ENCODE data around the gene ANO5.
"Not testable (repeated sequence)": the region's sequence is repeated elsewhere in the genome, so short reads cannot be mapped to it uniquely, and the experiment has no call there.

The ANO5 gene

DNA sequence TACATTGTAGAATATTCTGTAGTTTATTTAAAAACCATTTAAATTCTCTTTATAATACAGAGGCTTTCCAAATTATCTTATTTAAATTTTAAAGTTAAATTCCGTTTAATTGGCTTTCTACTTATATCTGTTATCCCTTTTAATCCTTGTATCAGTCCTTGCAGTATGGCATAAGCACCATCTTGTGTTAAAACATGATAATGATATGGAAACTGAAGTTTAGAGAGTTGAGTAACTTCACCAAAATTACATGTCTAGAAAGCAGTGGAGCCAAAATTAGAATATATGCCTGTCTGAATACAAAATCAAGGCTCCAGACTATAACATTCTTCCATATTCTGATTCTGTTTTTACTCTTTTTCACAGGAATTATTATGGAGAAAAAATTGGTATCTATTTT lies 57.0 kb downstream of the ANO5 start:
- no peak overlapping the region for H3K4me3 ChIP-seq (ENCODE audit: low read depth, low read length)
- DNase-seq (ENCODE audit: low read depth, low spot score): no peak
- in situ Hi-C loops (cut with HindIII; ENCODE audit: low sequenced_read_pairs): no loop called here
- TF ChIP-seq, protein P1, sequence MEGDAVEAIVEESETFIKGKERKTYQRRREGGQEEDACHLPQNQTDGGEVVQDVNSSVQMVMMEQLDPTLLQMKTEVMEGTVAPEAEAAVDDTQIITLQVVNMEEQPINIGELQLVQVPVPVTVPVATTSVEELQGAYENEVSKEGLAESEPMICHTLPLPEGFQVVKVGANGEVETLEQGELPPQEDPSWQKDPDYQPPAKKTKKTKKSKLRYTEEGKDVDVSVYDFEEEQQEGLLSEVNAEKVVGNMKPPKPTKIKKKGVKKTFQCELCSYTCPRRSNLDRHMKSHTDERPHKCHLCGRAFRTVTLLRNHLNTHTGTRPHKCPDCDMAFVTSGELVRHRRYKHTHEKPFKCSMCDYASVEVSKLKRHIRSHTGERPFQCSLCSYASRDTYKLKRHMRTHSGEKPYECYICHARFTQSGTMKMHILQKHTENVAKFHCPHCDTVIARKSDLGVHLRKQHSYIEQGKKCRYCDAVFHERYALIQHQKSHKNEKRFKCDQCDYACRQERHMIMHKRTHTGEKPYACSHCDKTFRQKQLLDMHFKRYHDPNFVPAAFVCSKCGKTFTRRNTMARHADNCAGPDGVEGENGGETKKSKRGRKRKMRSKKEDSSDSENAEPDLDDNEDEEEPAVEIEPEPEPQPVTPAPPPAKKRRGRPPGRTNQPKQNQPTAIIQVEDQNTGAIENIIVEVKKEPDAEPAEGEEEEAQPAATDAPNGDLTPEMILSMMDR (IDR thresholded peaks at IDR 0.05; ENCODE audit: low read depth, low read length): no peak

DNA sequence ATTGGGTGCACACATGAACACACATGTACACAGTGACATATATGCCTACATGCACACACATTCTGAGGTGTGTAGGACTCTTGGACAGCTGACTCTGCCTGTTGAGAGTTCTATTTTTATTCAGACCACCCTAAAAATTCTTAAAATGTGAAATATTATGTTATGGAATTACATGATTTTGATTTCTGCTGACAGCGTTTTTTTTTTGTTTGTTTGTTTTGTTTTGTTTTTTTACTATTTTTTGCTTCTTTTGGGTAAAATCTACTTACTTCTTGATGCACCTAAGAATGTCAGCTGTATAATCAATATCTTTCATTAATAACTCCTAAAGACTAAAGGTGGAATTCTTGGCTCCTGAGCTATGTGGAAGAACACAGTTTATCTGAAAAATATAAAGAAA lies 64.0 kb downstream of the ANO5 start:
- in situ Hi-C loops (cut with HindIII; ENCODE audit: low sequenced_read_pairs): no loop called here
- TF ChIP-seq, protein P1 (IDR thresholded peaks at IDR 0.05; ENCODE audit: low read depth, low read length): no peak

DNA sequence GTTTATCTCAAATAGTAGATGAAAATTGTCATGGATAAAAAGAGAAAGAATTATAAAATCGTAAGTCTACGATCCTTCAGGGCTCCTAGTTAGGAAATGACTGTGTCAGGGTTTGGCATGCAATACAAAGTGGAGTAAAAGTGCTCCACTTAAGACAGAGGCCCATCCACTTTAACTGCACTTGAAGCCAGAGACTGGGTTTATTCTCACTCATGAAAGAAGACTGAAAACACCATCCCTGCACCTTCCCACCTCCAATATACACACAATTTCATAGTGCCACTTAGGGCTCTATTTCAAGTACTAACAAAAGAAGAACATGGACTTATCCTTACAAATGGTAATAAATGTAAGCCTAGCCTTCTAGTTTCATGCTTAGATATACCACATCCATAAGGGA lies 70.7 kb downstream of the ANO5 start:
- TF ChIP-seq, protein P1 (IDR thresholded peaks at IDR 0.05; ENCODE audit: low read depth, low read length): no peak
- in situ Hi-C loops (cut with HindIII; ENCODE audit: low sequenced_read_pairs): no loop called here
- H3K4me3 ChIP-seq (ENCODE audit: low read depth, low read length): no peak overlapping the region

More for the DNA sequence above, 64.0 kb downstream of the ANO5 start:
- no peak for DNase-seq (ENCODE audit: low read depth, low spot score)
- H3K4me3 ChIP-seq (ENCODE audit: low read depth, low read length): no peak overlapping the region

DNA sequence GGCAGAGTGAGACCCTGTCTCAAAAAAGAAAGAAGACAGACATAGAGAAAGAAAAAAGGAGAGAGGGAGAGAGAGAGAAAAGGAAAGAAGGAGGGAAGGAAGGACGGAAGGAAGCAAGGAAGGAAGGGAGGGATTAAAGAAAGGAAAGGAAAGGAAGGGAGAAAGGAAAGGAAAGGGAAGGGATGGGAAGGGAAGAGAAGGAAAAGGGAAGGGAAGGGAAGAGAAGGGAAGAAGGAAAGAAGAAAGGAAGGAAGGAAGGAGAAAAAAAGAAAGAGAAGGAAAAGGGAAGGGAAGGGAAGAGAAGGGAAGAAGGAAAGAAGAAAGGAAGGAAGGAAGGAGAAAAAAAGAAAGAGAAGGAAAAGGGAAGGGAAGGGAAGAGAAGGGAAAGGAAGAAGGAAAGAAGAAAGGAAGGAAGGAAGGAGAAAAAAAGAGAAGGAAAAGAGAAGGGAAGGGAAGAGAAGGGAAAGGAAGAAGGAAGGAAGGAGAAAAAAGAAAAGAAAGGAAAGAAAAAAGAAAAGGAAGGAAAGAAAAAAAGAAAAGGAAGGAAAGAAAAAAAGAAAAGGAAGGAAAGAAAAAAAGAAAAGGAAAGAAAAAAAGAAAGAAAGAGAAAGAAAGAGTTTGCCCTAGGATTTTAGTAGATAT lies 76.2 kb downstream of the ANO5 start:
- in situ Hi-C loops (cut with HindIII; ENCODE audit: low sequenced_read_pairs); DNase-seq (ENCODE audit: low read depth, low spot score): not testable (repeated sequence)

More for the DNA sequence above, 70.7 kb downstream of the ANO5 start:
- DNase-seq (ENCODE audit: low read depth, low spot score): no peak

DNA sequence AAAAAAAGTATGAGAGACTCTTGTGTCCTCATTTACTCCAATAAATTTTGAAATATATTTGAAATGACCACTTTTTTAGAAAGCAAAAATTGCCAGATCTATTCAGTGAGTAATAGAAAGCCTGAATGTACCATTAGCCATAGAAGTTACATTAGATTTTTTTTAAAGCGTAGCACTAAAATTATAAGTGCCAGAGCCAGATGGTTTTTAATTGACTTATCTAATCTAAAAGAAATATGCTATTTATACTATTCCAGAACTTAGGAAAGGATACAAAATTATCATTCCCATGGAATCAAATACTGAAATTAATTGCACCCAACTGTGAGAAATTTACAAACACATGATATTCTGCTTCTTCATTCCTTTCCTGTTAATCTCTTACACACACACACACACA lies 80.9 kb downstream of the ANO5 start:
- no peak for DNase-seq (ENCODE audit: low read depth, low spot score)
- in situ Hi-C loops (cut with HindIII; ENCODE audit: low sequenced_read_pairs): no loop called here

More for the DNA sequence above, 76.2 kb downstream of the ANO5 start:
- not testable (repeated sequence) for H3K4me3 ChIP-seq (ENCODE audit: low read depth, low read length)

DNA sequence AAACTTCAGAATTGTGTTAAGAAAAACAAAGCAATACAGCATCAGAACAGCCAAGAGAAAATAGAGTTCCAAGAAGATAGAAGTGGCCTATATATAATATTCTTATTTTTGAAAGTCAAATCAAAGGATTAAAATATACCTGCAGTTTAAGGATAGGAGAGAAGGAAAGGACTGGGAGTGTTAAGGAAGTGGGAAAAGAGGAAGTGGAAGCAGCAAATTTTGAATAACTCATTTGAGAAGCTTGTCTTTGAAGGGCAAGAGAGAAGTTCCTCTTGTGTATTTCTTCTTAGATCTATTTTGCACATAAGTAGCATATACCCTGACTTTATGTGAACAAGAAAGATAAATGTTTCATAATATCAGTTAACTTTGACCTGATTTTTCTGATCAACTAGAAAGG lies 82.7 kb downstream of the ANO5 start:
- in situ Hi-C loops (cut with HindIII; ENCODE audit: low sequenced_read_pairs): no loop called here
- no peak for DNase-seq (ENCODE audit: low read depth, low spot score)

More for the DNA sequence above, 80.9 kb downstream of the ANO5 start:
- H3K4me3 ChIP-seq (ENCODE audit: low read depth, low read length): no peak overlapping the region
- TF ChIP-seq, protein P1 (IDR thresholded peaks at IDR 0.05; ENCODE audit: low read depth, low read length): no peak

DNA sequence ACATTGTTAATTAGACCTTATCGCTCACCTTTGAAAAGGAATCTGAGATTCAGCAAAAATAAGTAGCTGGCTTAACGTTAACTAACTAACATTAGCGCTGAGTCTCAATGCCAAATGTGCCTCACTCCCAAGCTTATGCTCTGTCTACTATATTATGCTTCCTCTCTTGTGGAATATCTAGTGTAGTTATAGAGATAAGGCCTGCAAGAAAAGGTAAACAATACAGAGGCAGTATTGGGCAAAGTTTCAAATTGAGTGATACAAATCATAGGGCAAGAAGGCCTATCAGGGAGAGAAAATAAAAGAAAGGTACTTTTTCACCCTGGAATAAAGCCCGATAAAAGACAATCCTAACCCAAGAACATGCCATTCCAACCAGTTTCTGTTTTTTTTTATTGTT lies 83.7 kb downstream of the ANO5 start:
- in situ Hi-C loops (cut with HindIII; ENCODE audit: low sequenced_read_pairs): no loop called here
- DNase-seq (ENCODE audit: low read depth, low spot score): no peak
- H3K4me3 ChIP-seq (ENCODE audit: low read depth, low read length): no peak overlapping the region
- TF ChIP-seq, protein P1 (IDR thresholded peaks at IDR 0.05; ENCODE audit: low read depth, low read length): no peak

More for the DNA sequence above, 82.7 kb downstream of the ANO5 start:
- H3K4me3 ChIP-seq (ENCODE audit: low read depth, low read length): no peak overlapping the region
- TF ChIP-seq, protein P1 (IDR thresholded peaks at IDR 0.05; ENCODE audit: low read depth, low read length): no peak

DNA sequence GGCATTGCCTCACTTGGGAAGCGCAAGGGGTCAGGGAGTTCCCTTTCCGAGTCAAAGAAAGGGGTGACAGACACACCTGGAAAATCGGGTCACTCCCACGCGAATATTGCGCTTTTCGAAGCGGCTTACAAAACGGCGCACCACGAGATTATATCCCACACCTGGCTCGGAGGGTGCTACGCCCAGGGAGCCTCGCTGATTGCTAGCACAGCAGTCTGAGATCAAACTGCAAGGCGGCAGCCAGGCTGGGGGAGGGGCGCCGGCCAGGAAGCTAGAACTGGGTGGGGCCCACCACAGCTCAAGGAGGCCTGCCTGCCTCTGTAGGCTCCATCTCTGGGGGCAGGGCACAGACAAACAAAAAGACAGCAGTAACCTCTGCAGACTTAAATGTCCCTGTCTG lies 92.1 kb downstream of the ANO5 start:
- H3K4me3 ChIP-seq (ENCODE audit: low read depth, low read length); DNase-seq (ENCODE audit: low read depth, low spot score); in situ Hi-C loops (cut with HindIII; ENCODE audit: low sequenced_read_pairs): not testable (repeated sequence)
